Uterus (tissue), 4 donors: ENCODE results near the gene QSOX2. TPM values are rescaled to one million over a fixed set of nuclear protein-coding genes. Genes with fewer than 3 reads are reported as not detected.
A peak's percentile ranks its signal among the peaks of the same experiment; 100 is the strongest.

Experiments used
- DNase-seq, 2 donors: peaks; one replicate each; pipeline ENCODE4 v3.0.0-alpha.2; 2019 to 2020
- H3K27ac ChIP-seq, 2 donors: fragments of 200-600 bp; sonication (generic); 1 replicate in 1 of 2; 2 replicates in 1 of 2; pipeline ENCODE4 v1.5.1; 2016 to 2018
- H3K27me3 ChIP-seq, 2 donors: fragments of 200-600 bp; sonication (generic); one replicate each; pipeline ENCODE4 v1.5.1; 2018 to 2019; ENCODE audit warnings: control low read depth in 1 of 2
- H3K36me3 ChIP-seq, 2 donors: fragments of 200-600 bp; sonication (generic); one replicate each; pipeline ENCODE4 v1.5.1; 2019; ENCODE audit warnings: control low read depth in 1 of 2
- H3K4me1 ChIP-seq, 2 donors: fragments of 200-600 bp; sonication (generic); one replicate each; pipeline ENCODE4 v1.5.1; 2018 to 2019; ENCODE audit warnings: control low read depth in 1 of 2
- H3K4me3 ChIP-seq, 2 donors: fragments of 200-600 bp; sonication (generic); 1 replicate in 1 of 2; 2 replicates in 1 of 2; pipeline ENCODE4 v1.5.1; 2018 to 2019; ENCODE audit warnings: mild to moderate bottlenecking in 1 of 2
- H3K9me3 ChIP-seq, 2 donors: fragments of 200-600 bp; sonication (generic); one replicate each; pipeline ENCODE4 v1.5.1; 2019; ENCODE audit warnings: control low read depth in 1 of 2
- POLR2A ChIP-seq, 2 donors: fragments of 450-650 bp; IDR thresholded peaks; one replicate each; pipeline ENCODE4 v1.6.1; 2016; ENCODE audit warnings: antibody characterized with exemption in 2 of 2, mild to moderate bottlenecking in 1 of 2, moderate library complexity in 1 of 2
- intact Hi-C: fragments of 100-400 bp; cut with DNase I; formaldehyde crosslinking; loops from one replicate; pipeline ENCODE4 v1.15.1; 2023; ENCODE audit warnings: low total_unique reads
- total RNA-seq, 4 donors: library from RNA; depleted of rRNA in 3 of 4; stranded (reverse); fragments of >200 nt in 3 of 4; gene quantifications; one replicate each; pipeline versions ENCODE4 v1.1.0 to v1.2.4, GENCODE V29; 2014 to 2023
- TF ChIP-seq, protein P1 (sequence below), 4 experiments: fragments of 200-600 bp in 2 of 4; fragments of 450-650 bp in 2 of 4; sonication (generic) in 2 of 4; IDR thresholded peaks; one replicate each; pipeline ENCODE4 v1.5.1; 2016 to 2019; ENCODE audit warnings: antibody characterized with exemption in 4 of 4, mild to moderate bottlenecking in 2 of 4, moderate library complexity in 1 of 4
- donor health status: DM: yes; HTN: yes; CAD: no.

Gene QSOX2
- total RNA-seq, 4 donors from 2014 or later = 5.6 to 13.1 (median 9.2) TPM

DNA sequence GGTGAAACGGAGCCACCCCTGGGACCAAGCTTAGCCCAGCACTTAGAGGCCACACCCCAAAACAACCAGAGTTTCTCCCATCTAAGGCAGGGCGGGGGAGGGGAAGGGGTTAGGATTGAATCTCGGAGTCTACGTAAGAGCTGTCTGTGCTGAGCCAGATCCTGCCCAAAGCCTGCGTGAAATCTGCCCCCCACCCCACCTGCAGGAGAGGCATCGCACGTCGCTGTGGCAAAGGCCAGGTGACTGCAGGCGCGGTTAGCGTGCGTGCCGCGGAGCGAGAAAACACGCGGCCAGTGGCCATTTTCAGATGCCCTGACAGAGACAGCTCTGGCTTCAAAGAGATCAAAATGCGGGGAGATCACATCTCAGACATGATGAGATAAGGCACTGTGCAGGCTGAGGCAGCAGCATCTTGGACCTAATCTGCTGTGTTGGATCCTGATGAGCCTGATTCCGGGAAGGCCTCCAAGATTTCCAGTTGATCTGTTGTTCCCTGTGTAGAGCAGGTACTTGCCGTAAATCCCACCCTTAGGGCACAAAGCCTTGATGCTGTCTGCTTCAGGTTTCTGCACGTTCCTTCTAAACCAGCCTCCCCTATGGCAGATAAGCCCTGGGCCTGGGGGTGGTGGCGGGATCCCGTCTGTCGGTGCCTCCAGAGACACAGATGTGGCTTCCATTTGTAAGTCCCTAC is 2.5 kb upstream of the QSOX2 start:
- H3K4me3 ChIP-seq = no peak overlapping the region
- intact Hi-C loops = no loop called here
- H3K36me3 ChIP-seq = no peaks in the 10 kb centered on the region
- H3K27me3 ChIP-seq = no peaks in the 10 kb centered on the region
- peaks cover 6 to 11% of the 10 kb centered on the region in 2 donors for H3K4me1 ChIP-seq
- no peaks in the 10 kb centered on the region for H3K9me3 ChIP-seq
- no peak overlapping the region for H3K27ac ChIP-seq
- TF ChIP-seq, protein P1, sequence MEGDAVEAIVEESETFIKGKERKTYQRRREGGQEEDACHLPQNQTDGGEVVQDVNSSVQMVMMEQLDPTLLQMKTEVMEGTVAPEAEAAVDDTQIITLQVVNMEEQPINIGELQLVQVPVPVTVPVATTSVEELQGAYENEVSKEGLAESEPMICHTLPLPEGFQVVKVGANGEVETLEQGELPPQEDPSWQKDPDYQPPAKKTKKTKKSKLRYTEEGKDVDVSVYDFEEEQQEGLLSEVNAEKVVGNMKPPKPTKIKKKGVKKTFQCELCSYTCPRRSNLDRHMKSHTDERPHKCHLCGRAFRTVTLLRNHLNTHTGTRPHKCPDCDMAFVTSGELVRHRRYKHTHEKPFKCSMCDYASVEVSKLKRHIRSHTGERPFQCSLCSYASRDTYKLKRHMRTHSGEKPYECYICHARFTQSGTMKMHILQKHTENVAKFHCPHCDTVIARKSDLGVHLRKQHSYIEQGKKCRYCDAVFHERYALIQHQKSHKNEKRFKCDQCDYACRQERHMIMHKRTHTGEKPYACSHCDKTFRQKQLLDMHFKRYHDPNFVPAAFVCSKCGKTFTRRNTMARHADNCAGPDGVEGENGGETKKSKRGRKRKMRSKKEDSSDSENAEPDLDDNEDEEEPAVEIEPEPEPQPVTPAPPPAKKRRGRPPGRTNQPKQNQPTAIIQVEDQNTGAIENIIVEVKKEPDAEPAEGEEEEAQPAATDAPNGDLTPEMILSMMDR (IDR thresholded peaks at IDR 0.05) = no peak
- TF ChIP-seq POLR2A (IDR thresholded peaks at IDR 0.05) = no peak
- DNase-seq = no peak

DNA sequence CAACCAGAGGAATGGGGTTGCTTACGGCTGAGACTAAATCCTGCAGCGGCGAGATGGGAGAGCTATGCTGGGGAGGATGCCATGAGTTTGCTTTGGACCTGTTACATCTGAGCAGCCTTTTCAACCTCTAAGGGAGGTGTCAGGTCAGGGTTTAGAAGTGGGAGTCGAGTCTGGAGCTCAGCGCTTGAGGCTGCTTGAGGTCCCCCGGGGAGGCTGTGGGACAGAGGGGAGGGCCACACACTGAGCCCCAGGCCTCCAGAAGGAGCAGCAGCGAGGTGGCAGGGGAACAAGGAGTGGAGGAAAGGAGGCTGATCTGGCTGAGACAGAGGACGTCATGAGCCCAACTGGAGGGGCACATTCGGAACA is 1.9 kb upstream of the QSOX2 start:
- peaks cover 6 to 11% of the 10 kb centered on the region in 2 donors for H3K4me1 ChIP-seq
- intact Hi-C loops = no loop called here
- DNase-seq = no peak

DNA sequence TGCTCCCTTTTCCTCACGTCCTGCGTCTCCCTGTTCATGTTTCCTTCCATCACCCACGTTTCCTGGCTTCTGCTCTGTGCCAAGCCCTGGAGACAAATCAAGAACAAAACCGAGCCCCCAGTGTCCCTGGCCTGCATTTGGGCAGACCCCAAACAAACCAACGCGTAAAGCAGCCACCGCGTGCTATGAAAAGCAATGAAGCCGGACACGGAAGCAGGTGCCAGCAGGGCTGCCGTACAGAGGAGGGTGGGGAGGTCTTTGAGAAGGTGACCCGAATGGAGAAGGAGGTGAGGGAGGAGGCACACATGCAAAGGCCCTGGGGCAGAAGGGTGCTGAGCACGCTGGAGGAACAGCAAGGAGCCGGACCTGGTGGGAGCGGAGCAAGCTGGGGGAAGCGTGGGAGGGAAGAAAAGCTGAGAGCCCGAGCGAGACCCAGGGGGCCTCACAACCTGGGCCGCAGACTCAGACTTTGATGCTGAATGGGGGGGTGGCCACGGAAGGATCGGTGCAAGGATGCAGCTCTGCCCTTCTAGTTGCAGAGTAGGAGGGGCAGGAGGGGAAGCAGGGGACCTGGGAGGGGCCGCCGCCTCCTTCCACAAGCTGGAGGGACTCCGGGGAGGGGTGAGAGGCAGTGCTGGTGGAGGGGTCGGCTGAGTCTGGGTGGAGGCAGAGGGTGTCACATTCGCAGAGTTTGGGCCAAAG is 1.4 kb upstream of the QSOX2 start:
- H3K4me1 ChIP-seq = peaks cover 6 to 11% of the 10 kb centered on the region in 2 donors
- intact Hi-C loops = no loop called here
- no peaks in the 10 kb centered on the region for H3K27me3 ChIP-seq
- no peak for TF ChIP-seq POLR2A (IDR thresholded peaks at IDR 0.05)
- TF ChIP-seq, protein P1 (IDR thresholded peaks at IDR 0.05) = no peak
- DNase-seq = no peak
- no peaks in the 10 kb centered on the region for H3K9me3 ChIP-seq
- H3K4me3 ChIP-seq = no peak overlapping the region
- no peak overlapping the region for H3K27ac ChIP-seq
- no peaks in the 10 kb centered on the region for H3K36me3 ChIP-seq

More for the DNA sequence above, 1.9 kb upstream of the QSOX2 start:
- Histone ChIP-seq H3K36me3 (no peaks in the 10 kb centered on the region), H3K27me3 (no peaks in the 10 kb centered on the region), H3K27ac (no peak overlapping the region), H3K4me3 (no peak overlapping the region), H3K9me3 (no peaks in the 10 kb centered on the region)
- no peak for TF ChIP-seq POLR2A (IDR thresholded peaks at IDR 0.05)
- TF ChIP-seq, protein P1 (IDR thresholded peaks at IDR 0.05) = no peak

DNA sequence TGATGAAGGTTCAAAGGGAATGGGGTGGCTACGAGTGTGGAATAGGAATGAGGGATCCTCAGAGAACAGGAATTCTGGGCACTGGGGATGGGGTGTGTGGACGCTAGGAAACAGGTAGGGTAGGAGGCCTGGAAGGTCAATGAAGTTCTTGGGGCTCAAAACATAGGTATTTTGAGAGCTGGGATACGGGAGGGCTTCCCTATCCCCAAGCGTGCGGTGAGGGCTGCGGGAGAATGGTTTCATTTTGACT is 718 bp downstream of the QSOX2 start:
- Histone ChIP-seq H3K36me3 (no peaks in the 10 kb centered on the region), H3K4me3 (peak overlapping the region; percentile 60 to 95), H3K4me1 (peaks cover 6 to 11% of the 10 kb centered on the region in 2 donors), H3K27ac (peak overlapping the region in 1 of 2 donors; percentile 1), H3K27me3 (no peaks in the 10 kb centered on the region), H3K9me3 (no peaks in the 10 kb centered on the region)
- no peak for DNase-seq
- intact Hi-C loops = no loop called here
- no peak for TF ChIP-seq POLR2A (IDR thresholded peaks at IDR 0.05)
- TF ChIP-seq, protein P1 (IDR thresholded peaks at IDR 0.05) = no peak

DNA sequence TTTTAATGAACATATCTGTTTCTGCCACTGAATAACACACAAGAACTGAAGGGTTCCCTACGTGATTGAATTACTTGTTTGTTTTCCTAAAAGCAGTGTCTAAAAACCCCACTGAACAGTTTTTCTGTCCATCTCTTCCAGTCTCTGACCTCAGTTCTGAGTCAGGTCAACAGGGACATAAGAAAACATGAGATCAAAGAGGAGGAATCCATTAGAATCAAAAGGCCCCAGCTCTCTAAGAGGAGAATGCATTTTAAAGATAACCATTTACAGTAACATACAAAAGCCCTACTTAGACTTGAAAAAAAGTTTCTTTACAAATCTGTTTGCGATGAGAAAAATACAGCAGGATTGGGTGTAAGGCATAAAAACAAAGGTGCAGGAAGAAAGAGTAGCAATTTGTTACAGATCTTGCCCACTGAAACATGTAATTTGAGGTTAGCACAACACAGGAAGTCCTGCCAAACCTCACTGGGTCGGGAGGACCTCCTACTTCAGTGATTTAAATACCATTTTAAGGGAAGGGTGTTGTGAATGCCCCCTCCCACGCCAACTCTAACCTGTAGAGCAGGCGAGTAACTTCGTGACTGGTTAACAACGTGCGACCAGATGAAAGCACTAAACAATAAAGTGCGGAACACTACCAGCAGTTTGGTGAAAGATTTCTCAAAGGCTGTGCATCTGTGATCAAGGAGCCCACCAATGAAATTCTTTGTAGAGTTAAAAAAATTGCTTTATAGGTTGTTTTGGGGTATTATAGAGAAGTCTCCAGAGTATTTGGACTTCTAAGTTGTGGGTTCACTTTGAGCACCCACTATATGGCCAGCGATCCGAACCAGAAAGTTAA is 1.3 kb downstream of the QSOX2 start:
- intact Hi-C loops = no loop called here
- Histone ChIP-seq H3K9me3 (no peaks in the 10 kb centered on the region), H3K4me1 (peaks cover 6 to 11% of the 10 kb centered on the region in 2 donors), H3K27me3 (no peaks in the 10 kb centered on the region), H3K27ac (no peak overlapping the region), H3K4me3 (peak overlapping the region in 1 of 2 donors; percentile 95), H3K36me3 (no peaks in the 10 kb centered on the region)
- TF ChIP-seq, protein P1 (IDR thresholded peaks at IDR 0.05) = no peak
- TF ChIP-seq POLR2A (IDR thresholded peaks at IDR 0.05) = no peak
- no peak for DNase-seq
